Right lobe of liver (tissue), 6 donors: ENCODE measurements around the gene ZNF579. TPM values are rescaled to one million over a fixed set of nuclear protein-coding genes. Genes with fewer than 3 reads are reported as not detected.
"Not testable (repeated sequence)": the region's sequence is repeated elsewhere in the genome, so short reads cannot be mapped to it uniquely, and the experiment has no call there.

Experiments used
- ATAC-seq, 4 donors: fragments of 200-7000 bp; cut with Tn5 transposase; one replicate each; pipeline ENCODE4 v1.9.1; 2020; ENCODE audit warnings: mild to moderate bottlenecking in 4 of 4, moderate library complexity in 4 of 4
- DNase-seq, 3 donors: peaks; one replicate each; pipeline ENCODE4 v3.0.0-alpha.2; 2020
- H3K27ac ChIP-seq, 3 donors: fragments of 200-600 bp; one replicate each; pipeline ENCODE4 v1.8.0; 2022
- H3K27me3 ChIP-seq, 2 donors: fragments of 200-600 bp; one replicate each; pipeline ENCODE4 v1.8.0; 2022
- H3K36me3 ChIP-seq, 4 donors: fragments of 200-600 bp; sonication (generic) in 1 of 4; one replicate each; pipeline versions ENCODE4 v1.5.1 to v1.8.0; 2017 to 2022; ENCODE audit warnings: control low read depth in 1 of 4
- H3K4me1 ChIP-seq, 4 donors: fragments of 200-600 bp; sonication (generic) in 1 of 4; one replicate each; pipeline versions ENCODE4 v1.5.1 to v1.8.0; 2017 to 2022; ENCODE audit warnings: control low read depth in 1 of 4
- H3K4me3 ChIP-seq, 3 donors: fragments of 200-600 bp; one replicate each; pipeline ENCODE4 v1.8.0; 2022
- H3K9me3 ChIP-seq, 4 donors: fragments of 200-600 bp; sonication (generic) in 1 of 4; one replicate each; pipeline versions ENCODE4 v1.5.1 to v1.8.0; 2017 to 2022; ENCODE audit warnings: control low read depth in 1 of 4
- POLR2A ChIP-seq: fragments of 450-650 bp; IDR thresholded peaks from one replicate; pipeline ENCODE4 v1.6.1; 2017; ENCODE audit warnings: antibody characterized with exemption, mild to moderate bottlenecking
- WGBS: methylation state at CpG from one replicate; pipeline ENCODE4 v1.1.6; 2018; ENCODE audit warnings: low coverage, low lambda C conversion rate; ENCODE audit not compliant: insufficient coverage; ENCODE audit errors: missing lambda C conversion rate; 5-methylcytosine and 5-hydroxymethylcytosine counted together
- intact Hi-C, 2 donors: fragments of 100-400 bp; cut with DNase I; formaldehyde crosslinking; loops; one replicate each; pipeline versions ENCODE4 v1.11.2 to v1.14.1; 2022
- total RNA-seq, 6 experiments: library from RNA; depleted of rRNA in 2 of 6; stranded (reverse); fragments of >200 nt in 2 of 6; fragmentation: NEBNext Ultra II Directional in 3 of 6; extraction: Animal tissue kit (Norgen Biotek cat#: 25700) in 3 of 6; gene quantifications; one replicate each; pipeline versions ENCODE4 v1.1.0 to v1.2.4, GENCODE V29; 2016 to 2023
- TF ChIP-seq, protein P1 (sequence below), 4 donors: fragments of 200-600 bp in 3 of 4; fragments of 450-650 bp in 1 of 4; IDR thresholded peaks; one replicate each; pipeline versions ENCODE4 v1.5.1 to v1.8.0; 2016 to 2022; ENCODE audit warnings: antibody characterized with exemption in 4 of 4, mild to moderate bottlenecking in 2 of 4
- donor health status: DM: no; HTN: yes; CAD: no.
- donor health status: DM: no; HTN: no; CAD: no.
- donor health status: DM: no; HTN: no; CAD: no.
- donor health status: DM: no; HTN: yes; CAD: no.
- donor health status: DM: no; HTN: yes; CAD: no.

The ZNF579 gene
- total RNA-seq, 6 experiments from 2014 or later: 1.9 to 4.6 (median 3.6) TPM

DNA sequence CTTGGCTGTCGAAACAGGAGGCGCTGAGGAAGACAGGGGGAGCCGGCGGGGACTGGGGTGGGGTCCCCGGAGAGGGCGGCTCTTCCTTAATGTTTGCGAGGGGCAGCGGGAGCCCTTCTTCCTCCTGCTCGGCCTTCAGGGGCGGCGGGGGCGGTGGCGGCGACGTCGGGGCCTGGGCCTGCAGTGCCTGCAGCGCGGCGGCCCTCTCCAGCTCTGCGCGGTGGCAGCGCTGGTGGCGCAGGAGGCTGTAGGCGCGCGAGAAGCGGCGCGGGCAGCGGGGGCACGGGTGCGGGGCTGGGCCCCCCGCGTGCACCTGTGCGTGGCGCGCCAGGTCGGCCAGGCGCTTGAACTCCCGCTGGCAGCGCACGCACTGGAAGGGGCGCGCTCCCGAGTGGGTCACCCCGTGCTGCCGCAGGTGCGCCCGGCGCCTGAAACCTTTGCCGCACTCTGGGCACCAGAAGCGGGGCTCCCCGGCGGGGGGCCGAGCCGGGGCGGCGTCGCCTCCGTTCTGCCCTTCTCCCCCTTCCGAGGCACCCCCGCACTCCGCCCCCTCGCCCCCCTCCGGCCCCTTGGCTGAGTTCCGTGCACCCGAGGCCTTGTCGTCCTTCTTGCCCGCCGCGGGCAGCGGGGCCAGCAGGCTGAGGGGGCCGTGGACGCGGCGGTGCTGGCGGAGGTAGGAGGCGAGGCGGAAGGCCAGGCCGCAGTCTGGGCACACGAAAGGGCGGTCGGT lies 2.5 kb downstream of the ZNF579 start:
- WGBS: 100% methylated on average over 4 of the region's 83 CpGs
- no peak for DNase-seq

DNA sequence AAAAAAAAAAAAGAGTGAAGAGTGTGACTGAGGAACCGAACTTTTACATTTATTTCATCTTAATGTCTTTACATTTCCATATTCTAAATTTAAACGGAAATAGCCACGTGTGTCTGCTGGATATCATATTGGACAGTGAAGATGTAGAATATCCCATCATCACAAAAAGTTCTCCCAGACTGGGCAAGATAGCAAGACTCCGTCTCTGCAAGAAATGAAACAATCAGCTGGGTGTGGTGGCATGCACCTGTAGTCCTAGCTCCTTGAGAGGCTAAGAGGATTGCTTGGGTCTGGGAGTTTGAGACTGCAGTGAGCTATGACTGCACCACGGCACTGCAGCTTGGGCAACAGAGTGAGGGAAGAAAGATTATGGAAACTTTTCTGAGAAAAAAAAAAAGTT lies 3.9 kb downstream of the ZNF579 start:
- no peak for TF ChIP-seq POLR2A
- TF ChIP-seq, protein P1, sequence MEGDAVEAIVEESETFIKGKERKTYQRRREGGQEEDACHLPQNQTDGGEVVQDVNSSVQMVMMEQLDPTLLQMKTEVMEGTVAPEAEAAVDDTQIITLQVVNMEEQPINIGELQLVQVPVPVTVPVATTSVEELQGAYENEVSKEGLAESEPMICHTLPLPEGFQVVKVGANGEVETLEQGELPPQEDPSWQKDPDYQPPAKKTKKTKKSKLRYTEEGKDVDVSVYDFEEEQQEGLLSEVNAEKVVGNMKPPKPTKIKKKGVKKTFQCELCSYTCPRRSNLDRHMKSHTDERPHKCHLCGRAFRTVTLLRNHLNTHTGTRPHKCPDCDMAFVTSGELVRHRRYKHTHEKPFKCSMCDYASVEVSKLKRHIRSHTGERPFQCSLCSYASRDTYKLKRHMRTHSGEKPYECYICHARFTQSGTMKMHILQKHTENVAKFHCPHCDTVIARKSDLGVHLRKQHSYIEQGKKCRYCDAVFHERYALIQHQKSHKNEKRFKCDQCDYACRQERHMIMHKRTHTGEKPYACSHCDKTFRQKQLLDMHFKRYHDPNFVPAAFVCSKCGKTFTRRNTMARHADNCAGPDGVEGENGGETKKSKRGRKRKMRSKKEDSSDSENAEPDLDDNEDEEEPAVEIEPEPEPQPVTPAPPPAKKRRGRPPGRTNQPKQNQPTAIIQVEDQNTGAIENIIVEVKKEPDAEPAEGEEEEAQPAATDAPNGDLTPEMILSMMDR (IDR thresholded peaks at IDR 0.05): no peak

More for the DNA sequence above, 2.5 kb downstream of the ZNF579 start:
- H3K4me1 ChIP-seq: peaks cover 0 to 18% (median under 1%) of the 10 kb centered on the region in 4 donors
- intact Hi-C loops: no loop called here
- H3K4me3 ChIP-seq: no peak overlapping the region
- H3K36me3 ChIP-seq: no peaks in the 10 kb centered on the region
- no peak for ATAC-seq
- TF ChIP-seq POLR2A: no peak
- TF ChIP-seq, protein P1 (IDR thresholded peaks at IDR 0.05): no peak
- H3K27ac ChIP-seq: no peak overlapping the region
- no peaks in the 10 kb centered on the region for H3K9me3 ChIP-seq
- no peaks in the 10 kb centered on the region for H3K27me3 ChIP-seq

DNA sequence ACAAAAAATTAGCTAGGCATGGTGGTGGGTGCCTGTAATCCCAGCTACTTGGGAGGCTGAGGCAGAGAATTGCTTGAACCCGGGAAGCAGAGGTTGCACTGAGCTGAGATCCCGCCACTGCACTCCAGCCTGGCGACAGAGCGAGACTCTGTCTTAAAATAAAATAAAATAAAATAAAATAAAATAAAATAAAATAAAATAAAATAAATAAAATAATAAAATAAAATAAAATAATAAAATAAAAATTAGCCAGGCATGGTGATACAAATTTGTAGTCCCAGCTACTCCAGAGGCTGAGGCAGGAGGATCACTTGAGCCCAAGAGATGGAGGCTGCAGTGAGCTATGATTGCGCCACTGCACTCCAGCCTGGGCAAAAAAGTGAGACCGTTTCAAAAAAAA lies 6.7 kb downstream of the ZNF579 start:
- DNase-seq, ATAC-seq, H3K4me1 ChIP-seq, H3K4me3 ChIP-seq, intact Hi-C loops, H3K9me3 ChIP-seq, H3K36me3 ChIP-seq, H3K27ac ChIP-seq, H3K27me3 ChIP-seq: not testable (repeated sequence)
- WGBS: 79% methylated on average over 6 of the region's 6 CpGs

More for the DNA sequence above, 3.9 kb downstream of the ZNF579 start:
- H3K27me3 ChIP-seq: no peaks in the 10 kb centered on the region
- no peak overlapping the region for H3K27ac ChIP-seq
- peaks cover 0 to 9% (median 0%) of the 10 kb centered on the region in 4 donors for H3K4me1 ChIP-seq
- H3K36me3 ChIP-seq: no peaks in the 10 kb centered on the region
- H3K4me3 ChIP-seq: no peak overlapping the region
- no peak for ATAC-seq
- H3K9me3 ChIP-seq: no peaks in the 10 kb centered on the region
- 83% methylated on average over 5 of the region's 5 CpGs for WGBS
- intact Hi-C loops: no loop called here
- DNase-seq: no peak

DNA sequence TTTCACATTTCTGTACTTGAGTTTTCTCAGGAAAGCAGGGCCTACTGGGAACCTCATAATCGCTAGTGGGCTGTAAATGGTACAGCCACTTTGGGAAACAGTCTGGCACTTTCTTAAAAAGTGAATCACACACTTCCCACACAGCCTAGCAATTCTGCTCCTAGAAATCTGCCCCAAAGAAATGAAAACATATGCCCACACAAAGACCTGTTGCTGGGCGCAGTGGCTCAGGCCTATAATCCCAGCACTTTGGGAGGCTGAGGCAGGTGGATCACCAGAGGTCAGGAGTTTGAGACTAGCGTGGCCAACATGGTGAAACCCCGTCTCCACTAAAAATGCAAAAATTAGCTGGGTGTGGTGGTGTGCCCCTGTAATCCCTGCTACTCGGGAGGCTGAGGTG lies 11.2 kb downstream of the ZNF579 start:
- 56% methylated on average over 2 of the region's 5 CpGs for WGBS
- H3K4me3 ChIP-seq: not testable (repeated sequence)

DNA sequence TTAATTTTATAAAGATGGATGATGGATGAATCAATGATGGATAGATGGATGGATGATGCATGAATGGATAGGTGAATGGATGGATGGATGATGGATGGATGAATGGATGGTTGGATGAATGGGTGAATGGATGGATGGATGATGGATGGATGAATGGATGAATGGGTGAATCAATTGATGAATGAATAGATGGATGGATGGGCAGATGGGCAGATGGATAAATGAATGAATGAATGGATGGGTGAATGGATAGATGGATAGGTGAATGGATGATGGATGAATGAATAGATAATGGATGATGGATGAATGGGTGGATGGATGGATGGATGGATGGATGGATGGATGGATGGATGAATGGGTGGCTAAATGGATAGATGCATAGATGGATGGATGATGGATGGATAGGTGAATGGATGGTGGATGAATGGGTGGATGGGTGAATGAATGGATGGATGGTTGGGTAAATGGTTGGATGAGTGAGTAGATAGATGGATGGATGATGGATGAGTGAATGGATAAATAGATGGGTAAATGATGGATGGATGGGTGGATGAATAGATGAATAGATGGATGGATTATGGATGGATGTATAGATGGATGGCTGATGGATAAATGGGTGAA lies 12.8 kb downstream of the ZNF579 start:
- H3K27me3 ChIP-seq: no peaks in the 10 kb centered on the region
- H3K4me1 ChIP-seq: no peaks in the 10 kb centered on the region
- DNase-seq: no peak
- TF ChIP-seq POLR2A: no peak
- TF ChIP-seq, protein P1 (IDR thresholded peaks at IDR 0.05): no peak
- H3K4me3 ChIP-seq: no peak overlapping the region
- intact Hi-C loops: no loop called here
- H3K36me3 ChIP-seq: no peaks in the 10 kb centered on the region
- no peaks in the 10 kb centered on the region for H3K9me3 ChIP-seq
- no peak overlapping the region for H3K27ac ChIP-seq
- ATAC-seq: no peak

More for the DNA sequence above, 11.2 kb downstream of the ZNF579 start:
- H3K27ac ChIP-seq, DNase-seq, H3K36me3 ChIP-seq, intact Hi-C loops, H3K9me3 ChIP-seq, ATAC-seq, H3K27me3 ChIP-seq, H3K4me1 ChIP-seq: not testable (repeated sequence)
